ENCODE data around the gene ITGA1. TPM values are rescaled to one million over a fixed set of nuclear protein-coding genes. Genes with fewer than 3 reads are reported as not detected.

ITGA1 gene
- total RNA-seq, 1 experiment from 2014 or later, result 1.6 TPM

- no peak for ATAC-seq
- CTCF ChIA-PET, result no interaction called here
These were observed 80.1 kb downstream of the ITGA1 start for GRCh38 chr5:52867809-52868208.

DNA sequence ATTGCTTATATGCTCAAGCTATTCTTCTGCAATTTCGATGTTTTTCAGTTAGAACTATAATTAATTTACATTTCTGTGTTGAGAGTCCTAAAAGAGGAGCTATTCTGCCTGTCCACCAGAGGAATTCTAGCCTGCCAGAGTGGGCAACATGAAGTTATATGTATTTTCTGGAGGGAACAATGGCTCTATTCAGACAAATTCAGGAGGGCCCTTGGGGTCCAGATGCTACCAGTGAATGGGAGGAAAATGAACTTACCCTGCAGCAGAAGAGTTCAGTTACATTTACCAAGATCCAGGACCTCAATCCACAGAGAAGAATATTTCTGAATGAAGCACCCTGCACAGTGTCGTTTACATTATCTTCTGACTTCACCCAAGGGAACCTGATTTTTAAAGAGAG lies 80.7 kb downstream of the ITGA1 start:
- intact Hi-C loops (cut with micrococcal nuclease; ENCODE audit: unreplicated experiment) (no loop called here), in situ Hi-C loops (cut with HindIII; ENCODE audit: low pct_unique_long_range_greater_than_20kb, low sequenced_read_pairs) (no loop called here)
- no peaks in the 10 kb centered on the region for H3K36me3 ChIP-seq (ENCODE audit: control insufficient read depth, insufficient read depth, low read length)
- POLR2A ChIA-PET, result no interaction called here
- H3K9me3 ChIP-seq (ENCODE audit: control insufficient read depth, insufficient read depth, low read depth, low read length), result no peaks in the 10 kb centered on the region
- H3K4me1 ChIP-seq (ENCODE audit: control insufficient read depth, insufficient read depth, low read length), result no peaks in the 10 kb centered on the region
- CTCF ChIA-PET, result no interaction called here
- no peak for TF ChIP-seq POLR2AphosphoS5 (IDR thresholded peaks at IDR 0.05; ENCODE audit: low read depth, low read length)
- TF ChIP-seq TCF7L2 (IDR thresholded peaks at IDR 0.05; ENCODE audit: low read depth, low read length), result no peak
- no peak for TF ChIP-seq SIN3A (IDR thresholded peaks at IDR 0.05; ENCODE audit: borderline replicate concordance, insufficient read depth, low read depth, low read length)
- TF ChIP-seq, protein P1, sequence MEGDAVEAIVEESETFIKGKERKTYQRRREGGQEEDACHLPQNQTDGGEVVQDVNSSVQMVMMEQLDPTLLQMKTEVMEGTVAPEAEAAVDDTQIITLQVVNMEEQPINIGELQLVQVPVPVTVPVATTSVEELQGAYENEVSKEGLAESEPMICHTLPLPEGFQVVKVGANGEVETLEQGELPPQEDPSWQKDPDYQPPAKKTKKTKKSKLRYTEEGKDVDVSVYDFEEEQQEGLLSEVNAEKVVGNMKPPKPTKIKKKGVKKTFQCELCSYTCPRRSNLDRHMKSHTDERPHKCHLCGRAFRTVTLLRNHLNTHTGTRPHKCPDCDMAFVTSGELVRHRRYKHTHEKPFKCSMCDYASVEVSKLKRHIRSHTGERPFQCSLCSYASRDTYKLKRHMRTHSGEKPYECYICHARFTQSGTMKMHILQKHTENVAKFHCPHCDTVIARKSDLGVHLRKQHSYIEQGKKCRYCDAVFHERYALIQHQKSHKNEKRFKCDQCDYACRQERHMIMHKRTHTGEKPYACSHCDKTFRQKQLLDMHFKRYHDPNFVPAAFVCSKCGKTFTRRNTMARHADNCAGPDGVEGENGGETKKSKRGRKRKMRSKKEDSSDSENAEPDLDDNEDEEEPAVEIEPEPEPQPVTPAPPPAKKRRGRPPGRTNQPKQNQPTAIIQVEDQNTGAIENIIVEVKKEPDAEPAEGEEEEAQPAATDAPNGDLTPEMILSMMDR (IDR thresholded peaks at IDR 0.05), result no peak
- TF ChIP-seq, protein P2, sequence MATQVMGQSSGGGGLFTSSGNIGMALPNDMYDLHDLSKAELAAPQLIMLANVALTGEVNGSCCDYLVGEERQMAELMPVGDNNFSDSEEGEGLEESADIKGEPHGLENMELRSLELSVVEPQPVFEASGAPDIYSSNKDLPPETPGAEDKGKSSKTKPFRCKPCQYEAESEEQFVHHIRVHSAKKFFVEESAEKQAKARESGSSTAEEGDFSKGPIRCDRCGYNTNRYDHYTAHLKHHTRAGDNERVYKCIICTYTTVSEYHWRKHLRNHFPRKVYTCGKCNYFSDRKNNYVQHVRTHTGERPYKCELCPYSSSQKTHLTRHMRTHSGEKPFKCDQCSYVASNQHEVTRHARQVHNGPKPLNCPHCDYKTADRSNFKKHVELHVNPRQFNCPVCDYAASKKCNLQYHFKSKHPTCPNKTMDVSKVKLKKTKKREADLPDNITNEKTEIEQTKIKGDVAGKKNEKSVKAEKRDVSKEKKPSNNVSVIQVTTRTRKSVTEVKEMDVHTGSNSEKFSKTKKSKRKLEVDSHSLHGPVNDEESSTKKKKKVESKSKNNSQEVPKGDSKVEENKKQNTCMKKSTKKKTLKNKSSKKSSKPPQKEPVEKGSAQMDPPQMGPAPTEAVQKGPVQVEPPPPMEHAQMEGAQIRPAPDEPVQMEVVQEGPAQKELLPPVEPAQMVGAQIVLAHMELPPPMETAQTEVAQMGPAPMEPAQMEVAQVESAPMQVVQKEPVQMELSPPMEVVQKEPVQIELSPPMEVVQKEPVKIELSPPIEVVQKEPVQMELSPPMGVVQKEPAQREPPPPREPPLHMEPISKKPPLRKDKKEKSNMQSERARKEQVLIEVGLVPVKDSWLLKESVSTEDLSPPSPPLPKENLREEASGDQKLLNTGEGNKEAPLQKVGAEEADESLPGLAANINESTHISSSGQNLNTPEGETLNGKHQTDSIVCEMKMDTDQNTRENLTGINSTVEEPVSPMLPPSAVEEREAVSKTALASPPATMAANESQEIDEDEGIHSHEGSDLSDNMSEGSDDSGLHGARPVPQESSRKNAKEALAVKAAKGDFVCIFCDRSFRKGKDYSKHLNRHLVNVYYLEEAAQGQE (IDR thresholded peaks at IDR 0.05; ENCODE audit: insufficient read depth in 1 of 2, low read depth in 2 of 2, low read length in 1 of 2), result no peak
- DNase-seq (ENCODE audit: low read depth, low spot score), result no peak
- no peak overlapping the region for H3K27ac ChIP-seq (ENCODE audit: low read length)
- no peaks in the 10 kb centered on the region; the same call in 1 of the 2 replicates for H3K27me3 ChIP-seq (ENCODE audit: control insufficient read depth, insufficient read depth, low read length)
- BruUV-seq (replicated peaks), result no TSS peak
- H3K4me3 ChIP-seq (ENCODE audit: low read depth in 2 of 2, low read length in 2 of 2), result no peak overlapping the region
- no peak for ATAC-seq

More at GRCh38 chr5:52867809-52868208, 80.1 kb downstream of the ITGA1 start:
- H3K27ac ChIP-seq (ENCODE audit: low read length), result no peak overlapping the region
- no peaks in the 10 kb centered on the region; the same call in 1 of the 2 replicates for H3K27me3 ChIP-seq (ENCODE audit: control insufficient read depth, insufficient read depth, low read length)
- no peaks in the 10 kb centered on the region for H3K9me3 ChIP-seq (ENCODE audit: control insufficient read depth, insufficient read depth, low read depth, low read length)
- no peaks in the 10 kb centered on the region for H3K4me1 ChIP-seq (ENCODE audit: control insufficient read depth, insufficient read depth, low read length)
- in situ Hi-C loops (cut with HindIII; ENCODE audit: low pct_unique_long_range_greater_than_20kb, low sequenced_read_pairs) (no loop called here), intact Hi-C loops (cut with micrococcal nuclease; ENCODE audit: unreplicated experiment) (no loop called here)
- H3K4me3 ChIP-seq (ENCODE audit: low read depth in 2 of 2, low read length in 2 of 2), result no peak overlapping the region
- no TSS peak for BruUV-seq (replicated peaks)
- H3K36me3 ChIP-seq (ENCODE audit: control insufficient read depth, insufficient read depth, low read length), result no peaks in the 10 kb centered on the region
- POLR2A ChIA-PET, result no interaction called here
- DNase-seq (ENCODE audit: low read depth, low spot score), result no peak
- no peak for TF ChIP-seq SIN3A (IDR thresholded peaks at IDR 0.05; ENCODE audit: borderline replicate concordance, insufficient read depth, low read depth, low read length)
- TF ChIP-seq, protein P2 (IDR thresholded peaks at IDR 0.05; ENCODE audit: insufficient read depth in 1 of 2, low read depth in 2 of 2, low read length in 1 of 2), result no peak
- no peak for TF ChIP-seq POLR2AphosphoS5 (IDR thresholded peaks at IDR 0.05; ENCODE audit: low read depth, low read length)
- TF ChIP-seq, protein P1 (IDR thresholded peaks at IDR 0.05), result no peak
- TF ChIP-seq TCF7L2 (IDR thresholded peaks at IDR 0.05; ENCODE audit: low read depth, low read length), result no peak

Measured in Panc1 (cell line).